ENCODE results near the gene NUDT16.
"Not testable (repeated sequence)": the region's sequence is repeated elsewhere in the genome, so short reads cannot be mapped to it uniquely, and the experiment has no call there.

Gene NUDT16

GRCh38 chr3:131380821-131381444 is 641 bp upstream of the NUDT16 start:
- peak overlapping the region; percentile 39 for H3K27ac ChIP-seq (ENCODE audit: insufficient read depth, low read length, poor library complexity, severe bottlenecking)
- not testable (repeated sequence) for H3K4me1 ChIP-seq (ENCODE audit: control insufficient read depth, insufficient read depth, low read length, poor library complexity, severe bottlenecking); H3K9me3 ChIP-seq (ENCODE audit: control insufficient read depth, low read length); H3K27me3 ChIP-seq (replicated peaks; ENCODE audit: control insufficient read depth, insufficient read depth, low read length, poor library complexity, severe bottlenecking); DNase-seq; H3K36me3 ChIP-seq (ENCODE audit: control insufficient read depth, insufficient read depth, low read length)
- peak overlapping the region; percentile 92 for H3K4me3 ChIP-seq (ENCODE audit: insufficient read depth, low read depth, low read length, poor library complexity, severe bottlenecking)

DNA sequence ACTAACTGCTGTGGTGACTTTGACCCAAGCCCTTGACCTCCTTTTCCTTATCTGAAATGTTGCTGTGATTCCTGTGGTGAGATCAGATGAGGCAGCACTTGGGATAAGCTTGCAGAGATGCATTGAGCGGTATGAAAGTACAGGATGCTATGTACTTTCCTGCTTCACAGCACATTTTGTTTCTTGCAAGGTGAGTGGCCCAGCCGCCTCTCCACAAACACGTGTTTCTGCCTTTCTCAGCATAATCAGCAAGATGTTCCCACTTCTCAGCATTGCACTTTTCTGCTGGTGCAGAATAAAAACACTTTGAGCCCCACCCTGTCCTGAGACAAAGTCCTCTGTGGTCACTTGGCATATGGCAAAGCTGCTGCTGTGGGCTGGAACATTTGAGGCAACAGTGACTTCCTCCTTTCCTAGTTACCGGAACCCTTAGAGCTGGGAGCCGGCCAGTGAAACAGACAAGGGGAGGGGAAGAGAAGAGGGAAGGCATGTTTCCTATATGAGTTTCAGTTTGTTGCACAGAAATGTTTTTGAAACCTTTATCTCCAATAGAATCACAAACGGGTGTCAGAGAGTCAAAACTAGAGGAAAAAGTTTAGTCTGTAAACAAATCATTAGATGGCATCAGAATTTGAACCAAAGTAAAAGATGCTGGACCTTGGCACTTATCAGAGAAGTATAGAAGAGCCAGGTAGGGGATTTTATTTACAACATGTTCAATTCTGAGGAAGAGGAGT is 5.0 kb downstream of the NUDT16 start:
- Histone ChIP-seq H3K9me3 (ENCODE audit: control insufficient read depth, low read length) (no peaks in the 10 kb centered on the region), H3K36me3 (ENCODE audit: control insufficient read depth, insufficient read depth, low read length) (no peaks in the 10 kb centered on the region), H3K4me1 (ENCODE audit: control insufficient read depth, insufficient read depth, low read length, poor library complexity, severe bottlenecking) (peaks cover 14% of the 10 kb centered on the region), H3K4me3 (ENCODE audit: insufficient read depth, low read depth, low read length, poor library complexity, severe bottlenecking) (no peak overlapping the region), H3K27me3 (replicated peaks; ENCODE audit: control insufficient read depth, insufficient read depth, low read length, poor library complexity, severe bottlenecking) (no peaks in the 10 kb centered on the region), H3K27ac (ENCODE audit: insufficient read depth, low read length, poor library complexity, severe bottlenecking) (no peak overlapping the region)
- DNase-seq, result no peak

DNA sequence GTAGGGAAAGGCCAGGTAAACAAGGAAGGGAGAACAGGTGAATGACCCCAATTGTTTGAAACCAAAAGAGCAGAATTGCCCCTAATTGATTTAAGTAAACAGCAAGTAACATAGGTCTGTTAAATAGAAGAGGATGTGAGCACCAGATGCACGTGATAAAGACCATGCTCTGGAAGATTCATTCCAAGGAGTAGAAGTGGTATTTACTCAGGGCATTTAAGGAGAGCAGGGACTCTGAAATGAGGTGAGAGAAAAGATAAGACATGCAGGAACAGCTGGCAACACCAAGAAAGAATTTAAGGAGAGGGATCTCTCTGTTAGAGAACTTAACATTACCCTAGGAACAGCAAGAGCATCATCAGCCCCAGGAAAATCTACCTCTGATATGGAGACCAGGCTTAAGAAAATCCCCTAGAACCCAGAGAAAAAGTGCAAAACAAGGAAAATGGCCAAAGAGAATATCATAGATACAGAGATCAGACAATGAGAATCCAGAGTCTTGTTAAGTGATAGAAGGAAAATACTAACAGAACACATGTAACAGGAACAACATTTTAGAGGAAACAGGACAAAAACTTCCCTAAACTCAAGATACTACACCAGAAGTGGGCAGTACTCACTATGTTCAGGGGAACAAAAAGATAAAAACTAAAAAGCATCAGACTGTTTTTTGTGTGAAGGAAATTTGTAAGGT is 6.4 kb downstream of the NUDT16 start:
- no peaks in the 10 kb centered on the region for H3K27me3 ChIP-seq (replicated peaks; ENCODE audit: control insufficient read depth, insufficient read depth, low read length, poor library complexity, severe bottlenecking)
- DNase-seq, result no peak
- no peaks in the 10 kb centered on the region for H3K36me3 ChIP-seq (ENCODE audit: control insufficient read depth, insufficient read depth, low read length)
- peaks cover 6% of the 10 kb centered on the region for H3K4me1 ChIP-seq (ENCODE audit: control insufficient read depth, insufficient read depth, low read length, poor library complexity, severe bottlenecking)
- H3K27ac ChIP-seq (ENCODE audit: insufficient read depth, low read length, poor library complexity, severe bottlenecking), result no peak overlapping the region
- H3K4me3 ChIP-seq (ENCODE audit: insufficient read depth, low read depth, low read length, poor library complexity, severe bottlenecking), result no peak overlapping the region
- no peaks in the 10 kb centered on the region for H3K9me3 ChIP-seq (ENCODE audit: control insufficient read depth, low read length)

DNA sequence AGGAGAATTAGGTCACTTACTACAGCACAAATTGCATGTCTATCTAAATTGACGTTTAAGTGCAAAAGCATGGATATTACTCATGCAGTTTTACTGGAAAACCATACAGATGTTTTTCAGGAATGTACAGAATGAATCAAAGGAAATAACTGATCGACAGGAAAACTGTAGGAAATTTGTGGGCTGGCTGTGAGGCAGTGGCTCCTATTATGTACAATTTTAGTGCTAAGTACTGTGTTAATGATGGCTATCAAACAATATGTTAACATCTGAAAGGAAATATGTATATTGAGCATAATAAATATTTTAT is 6.9 kb downstream of the NUDT16 start:
- Histone ChIP-seq H3K36me3 (ENCODE audit: control insufficient read depth, insufficient read depth, low read length) (no peaks in the 10 kb centered on the region), H3K9me3 (ENCODE audit: control insufficient read depth, low read length) (no peaks in the 10 kb centered on the region), H3K4me3 (ENCODE audit: insufficient read depth, low read depth, low read length, poor library complexity, severe bottlenecking) (no peak overlapping the region), H3K27me3 (replicated peaks; ENCODE audit: control insufficient read depth, insufficient read depth, low read length, poor library complexity, severe bottlenecking) (no peaks in the 10 kb centered on the region), H3K4me1 (ENCODE audit: control insufficient read depth, insufficient read depth, low read length, poor library complexity, severe bottlenecking) (peaks cover 6% of the 10 kb centered on the region), H3K27ac (ENCODE audit: insufficient read depth, low read length, poor library complexity, severe bottlenecking) (no peak overlapping the region)
- DNase-seq, result no peak

DNA sequence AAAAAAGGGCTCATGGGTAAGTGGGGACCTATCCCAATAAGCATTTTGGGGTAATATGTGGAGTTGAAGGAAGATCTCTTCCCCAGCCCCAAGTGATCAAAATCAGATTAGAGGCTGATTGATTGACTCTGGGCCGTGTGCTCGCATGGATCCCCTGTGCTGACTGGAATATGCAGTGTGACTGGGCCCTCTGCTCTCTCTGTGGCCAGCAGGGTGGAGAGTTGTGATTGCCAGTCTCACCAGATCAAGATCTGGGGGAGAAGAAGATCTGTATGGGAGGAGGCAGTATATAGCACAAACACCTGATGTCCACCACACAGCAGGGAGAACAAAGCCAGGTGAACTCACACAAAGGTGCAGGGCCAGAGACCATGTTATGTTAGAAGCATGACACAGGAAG is 8.8 kb downstream of the NUDT16 start:
- H3K27ac ChIP-seq (ENCODE audit: insufficient read depth, low read length, poor library complexity, severe bottlenecking), result no peak overlapping the region
- no peak for DNase-seq
- H3K4me3 ChIP-seq (ENCODE audit: insufficient read depth, low read depth, low read length, poor library complexity, severe bottlenecking), result no peak overlapping the region
- no peaks in the 10 kb centered on the region for H3K36me3 ChIP-seq (ENCODE audit: control insufficient read depth, insufficient read depth, low read length)
- no peaks in the 10 kb centered on the region for H3K9me3 ChIP-seq (ENCODE audit: control insufficient read depth, low read length)
- H3K27me3 ChIP-seq (replicated peaks; ENCODE audit: control insufficient read depth, insufficient read depth, low read length, poor library complexity, severe bottlenecking), result no peaks in the 10 kb centered on the region
- H3K4me1 ChIP-seq (ENCODE audit: control insufficient read depth, insufficient read depth, low read length, poor library complexity, severe bottlenecking), result peaks cover 6% of the 10 kb centered on the region

GRCh38 chr3:131393051-131393450 is 11.5 kb downstream of the NUDT16 start:
- Histone ChIP-seq H3K27me3 (replicated peaks; ENCODE audit: control insufficient read depth, insufficient read depth, low read length, poor library complexity, severe bottlenecking) (no peaks in the 10 kb centered on the region), H3K27ac (ENCODE audit: insufficient read depth, low read length, poor library complexity, severe bottlenecking) (no peak overlapping the region), H3K36me3 (ENCODE audit: control insufficient read depth, insufficient read depth, low read length) (no peaks in the 10 kb centered on the region), H3K9me3 (ENCODE audit: control insufficient read depth, low read length) (no peaks in the 10 kb centered on the region), H3K4me3 (ENCODE audit: insufficient read depth, low read depth, low read length, poor library complexity, severe bottlenecking) (no peak overlapping the region), H3K4me1 (ENCODE audit: control insufficient read depth, insufficient read depth, low read length, poor library complexity, severe bottlenecking) (no peaks in the 10 kb centered on the region)
- no peak for DNase-seq

- DNase-seq, result no peak
- no peaks in the 10 kb centered on the region for H3K27me3 ChIP-seq (replicated peaks; ENCODE audit: control insufficient read depth, insufficient read depth, low read length, poor library complexity, severe bottlenecking)
Observed at GRCh38 chr3:131393868-131394267, 12.3 kb downstream of the NUDT16 start.

DNA sequence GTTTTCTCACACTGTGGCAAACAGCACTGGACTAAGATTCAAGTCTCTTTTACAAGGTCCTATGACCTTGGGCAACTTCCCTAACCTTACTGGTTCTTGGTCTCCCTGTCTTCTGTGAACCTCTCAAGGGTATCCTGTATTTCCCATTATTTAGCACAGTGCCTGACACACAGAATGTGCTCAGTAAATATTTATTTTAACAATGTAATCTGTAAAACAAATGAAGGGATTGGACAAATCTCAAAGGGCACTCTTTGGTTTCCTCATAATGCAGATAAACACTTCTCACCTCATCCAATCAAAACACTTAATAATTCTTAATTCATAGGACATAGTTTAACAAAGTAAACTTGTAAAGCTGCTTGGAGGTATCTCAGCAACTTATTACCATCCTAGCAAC is 12.8 kb downstream of the NUDT16 start:
- H3K27ac ChIP-seq (ENCODE audit: insufficient read depth, low read length, poor library complexity, severe bottlenecking), result no peak overlapping the region
- no peaks in the 10 kb centered on the region for H3K27me3 ChIP-seq (replicated peaks; ENCODE audit: control insufficient read depth, insufficient read depth, low read length, poor library complexity, severe bottlenecking)
- no peaks in the 10 kb centered on the region for H3K9me3 ChIP-seq (ENCODE audit: control insufficient read depth, low read length)
- H3K36me3 ChIP-seq (ENCODE audit: control insufficient read depth, insufficient read depth, low read length), result no peaks in the 10 kb centered on the region
- no peaks in the 10 kb centered on the region for H3K4me1 ChIP-seq (ENCODE audit: control insufficient read depth, insufficient read depth, low read length, poor library complexity, severe bottlenecking)
- H3K4me3 ChIP-seq (ENCODE audit: insufficient read depth, low read depth, low read length, poor library complexity, severe bottlenecking), result no peak overlapping the region
- no peak for DNase-seq

More at GRCh38 chr3:131393868-131394267, 12.3 kb downstream of the NUDT16 start:
- no peaks in the 10 kb centered on the region for H3K4me1 ChIP-seq (ENCODE audit: control insufficient read depth, insufficient read depth, low read length, poor library complexity, severe bottlenecking)
- no peak overlapping the region for H3K27ac ChIP-seq (ENCODE audit: insufficient read depth, low read length, poor library complexity, severe bottlenecking)
- H3K9me3 ChIP-seq (ENCODE audit: control insufficient read depth, low read length), result no peaks in the 10 kb centered on the region
- H3K4me3 ChIP-seq (ENCODE audit: insufficient read depth, low read depth, low read length, poor library complexity, severe bottlenecking), result no peak overlapping the region
- H3K36me3 ChIP-seq (ENCODE audit: control insufficient read depth, insufficient read depth, low read length), result no peaks in the 10 kb centered on the region

DNA sequence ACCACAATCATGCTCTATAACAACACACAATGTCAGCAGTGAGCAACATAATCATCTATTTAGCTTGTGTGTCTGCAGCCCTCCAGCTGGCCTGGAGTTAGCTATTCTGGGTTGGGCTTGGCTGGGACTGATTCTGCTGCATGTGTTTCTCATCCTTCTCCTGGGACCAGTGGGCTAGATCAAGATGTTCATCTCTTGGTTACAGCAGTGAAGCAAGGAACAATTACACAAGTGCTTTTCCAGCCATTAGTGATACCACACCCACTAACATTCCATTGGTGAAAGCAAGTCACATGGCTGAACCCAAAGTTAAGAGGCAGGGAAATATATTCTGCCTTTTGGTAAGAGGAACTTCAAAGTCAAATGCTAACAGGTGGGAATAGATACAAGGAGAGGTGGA is 14.6 kb downstream of the NUDT16 start:
- Histone ChIP-seq H3K36me3 (ENCODE audit: control insufficient read depth, insufficient read depth, low read length) (no peaks in the 10 kb centered on the region), H3K27ac (ENCODE audit: insufficient read depth, low read length, poor library complexity, severe bottlenecking) (no peak overlapping the region), H3K9me3 (ENCODE audit: control insufficient read depth, low read length) (no peaks in the 10 kb centered on the region), H3K27me3 (replicated peaks; ENCODE audit: control insufficient read depth, insufficient read depth, low read length, poor library complexity, severe bottlenecking) (no peaks in the 10 kb centered on the region), H3K4me1 (ENCODE audit: control insufficient read depth, insufficient read depth, low read length, poor library complexity, severe bottlenecking) (no peaks in the 10 kb centered on the region), H3K4me3 (ENCODE audit: insufficient read depth, low read depth, low read length, poor library complexity, severe bottlenecking) (no peak overlapping the region)
- DNase-seq, result no peak

DNA sequence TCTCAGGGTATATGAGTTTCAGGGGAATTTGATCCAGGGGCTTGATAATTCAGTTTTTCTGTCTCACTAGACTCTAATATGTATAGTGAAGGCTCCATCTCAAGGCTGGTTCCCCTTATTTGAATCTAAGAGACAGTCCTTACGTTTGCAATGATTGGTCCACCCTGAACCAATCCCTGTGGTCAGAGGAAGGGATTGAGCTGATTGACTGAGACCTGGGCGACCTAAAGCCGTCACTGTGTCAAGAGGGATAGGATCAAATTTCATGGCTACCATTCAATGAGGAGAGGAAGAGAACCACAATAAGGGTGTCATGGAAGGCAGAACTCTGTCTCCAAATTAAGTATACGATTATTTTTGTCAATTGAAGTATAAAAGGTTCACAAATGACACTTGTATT is 16.3 kb downstream of the NUDT16 start:
- Histone ChIP-seq H3K9me3 (ENCODE audit: control insufficient read depth, low read length) (no peaks in the 10 kb centered on the region), H3K27me3 (replicated peaks; ENCODE audit: control insufficient read depth, insufficient read depth, low read length, poor library complexity, severe bottlenecking) (no peaks in the 10 kb centered on the region), H3K36me3 (ENCODE audit: control insufficient read depth, insufficient read depth, low read length) (no peaks in the 10 kb centered on the region), H3K4me1 (ENCODE audit: control insufficient read depth, insufficient read depth, low read length, poor library complexity, severe bottlenecking) (no peaks in the 10 kb centered on the region), H3K4me3 (ENCODE audit: insufficient read depth, low read depth, low read length, poor library complexity, severe bottlenecking) (no peak overlapping the region), H3K27ac (ENCODE audit: insufficient read depth, low read length, poor library complexity, severe bottlenecking) (no peak overlapping the region)
- DNase-seq, result no peak

All from effector memory CD4-positive, alpha-beta T cell (primary cell).